ENCODE data around the gene RHCG.

GRCh38 chr15:89435362-89435761 lies 61.0 kb downstream of the RHCG start:
- TF ChIP-seq CTCF (IDR thresholded peaks at IDR 0.05 in 8 of 11, conservative IDR thresholded peaks at IDR 0.05 in 3 of 11) (no peak), POLR2A (IDR thresholded peaks at IDR 0.05) (no peak), POLR2AphosphoS5 (IDR thresholded peaks at IDR 0.05) (no peak)

Measured in spleen (tissue), 7 donors.